ENCODE results near the gene AKT1S1.

Gene AKT1S1

GRCh38 chr19:49840321-49840720, 36.8 kb downstream of the AKT1S1 start:
- no peaks in the 10 kb centered on the region for H3K36me3 ChIP-seq (ENCODE audit: control insufficient read depth, insufficient read depth, low read length)
- H3K27ac ChIP-seq = no peak overlapping the region
- no peak overlapping the region for H3K4me2 ChIP-seq (ENCODE audit: low read length)
- H3K27me3 ChIP-seq (ENCODE audit: control insufficient read depth, insufficient read depth, low read length) = no peaks in the 10 kb centered on the region
- H3K79me2 ChIP-seq = no peaks in the 10 kb centered on the region
- H2AFZ ChIP-seq = no peak overlapping the region
- no peak overlapping the region for H3K9ac ChIP-seq
- TF ChIP-seq CTCF (IDR thresholded peaks at IDR 0.05) = no peak
- H3K9me3 ChIP-seq (ENCODE audit: control insufficient read depth, low read length) = no peaks in the 10 kb centered on the region
- H3K4me3 ChIP-seq (ENCODE audit: low read depth, low read length) = no peak overlapping the region
- no peaks in the 10 kb centered on the region for H3K4me1 ChIP-seq

- no peak overlapping the region for H2AFZ ChIP-seq
- no peaks in the 10 kb centered on the region for H3K36me3 ChIP-seq (ENCODE audit: control insufficient read depth, insufficient read depth, low read length)
- TF ChIP-seq CTCF (IDR thresholded peaks at IDR 0.05) = no peak
- H3K27ac ChIP-seq = no peak overlapping the region
- no peaks in the 10 kb centered on the region for H3K9me3 ChIP-seq (ENCODE audit: control insufficient read depth, low read length)
- H3K79me2 ChIP-seq = no peaks in the 10 kb centered on the region
- no peak overlapping the region for H3K9ac ChIP-seq
- no peaks in the 10 kb centered on the region for H3K27me3 ChIP-seq (ENCODE audit: control insufficient read depth, insufficient read depth, low read length)
- no peak overlapping the region for H3K4me3 ChIP-seq (ENCODE audit: low read depth, low read length)
- no peaks in the 10 kb centered on the region for H3K4me1 ChIP-seq
- H3K4me2 ChIP-seq (ENCODE audit: low read length) = no peak overlapping the region
These were observed 37.4 kb downstream of the AKT1S1 start for GRCh38 chr19:49839713-49840112.

GRCh38 chr19:49838885-49839588, 38.1 kb downstream of the AKT1S1 start:
- no peaks in the 10 kb centered on the region for H3K9me3 ChIP-seq (ENCODE audit: control insufficient read depth, low read length)
- H3K27me3 ChIP-seq (ENCODE audit: control insufficient read depth, insufficient read depth, low read length) = no peaks in the 10 kb centered on the region
- no peaks in the 10 kb centered on the region for H3K79me2 ChIP-seq
- no peak overlapping the region for H3K4me2 ChIP-seq (ENCODE audit: low read length)
- H3K9ac ChIP-seq = no peak overlapping the region
- no peaks in the 10 kb centered on the region for H3K36me3 ChIP-seq (ENCODE audit: control insufficient read depth, insufficient read depth, low read length)
- no peak overlapping the region for H2AFZ ChIP-seq
- TF ChIP-seq CTCF (IDR thresholded peaks at IDR 0.05) = no peak
- H3K27ac ChIP-seq = no peak overlapping the region
- no peaks in the 10 kb centered on the region for H3K4me1 ChIP-seq
- H3K4me3 ChIP-seq (ENCODE audit: low read depth, low read length) = no peak overlapping the region

GRCh38 chr19:49837425-49837824, 39.7 kb downstream of the AKT1S1 start:
- Histone ChIP-seq H3K36me3 (ENCODE audit: control insufficient read depth, insufficient read depth, low read length) (no peaks in the 10 kb centered on the region), H3K4me2 (ENCODE audit: low read length) (no peak overlapping the region), H3K27ac (no peak overlapping the region), H3K4me3 (ENCODE audit: low read depth, low read length) (no peak overlapping the region), H3K9ac (no peak overlapping the region), H3K4me1 (no peaks in the 10 kb centered on the region), H3K79me2 (no peaks in the 10 kb centered on the region), H3K9me3 (ENCODE audit: control insufficient read depth, low read length) (no peaks in the 10 kb centered on the region), H3K27me3 (ENCODE audit: control insufficient read depth, insufficient read depth, low read length) (no peaks in the 10 kb centered on the region), H2AFZ (no peak overlapping the region)
- TF ChIP-seq CTCF (IDR thresholded peaks at IDR 0.05) = no peak

GRCh38 chr19:49837009-49837310, 40.2 kb downstream of the AKT1S1 start:
- Histone ChIP-seq H3K27ac (no peak overlapping the region), H3K79me2 (no peaks in the 10 kb centered on the region), H3K9me3 (ENCODE audit: control insufficient read depth, low read length) (no peaks in the 10 kb centered on the region), H3K9ac (no peak overlapping the region), H2AFZ (no peak overlapping the region), H3K4me3 (ENCODE audit: low read depth, low read length) (no peak overlapping the region), H3K36me3 (ENCODE audit: control insufficient read depth, insufficient read depth, low read length) (no peaks in the 10 kb centered on the region), H3K4me1 (no peaks in the 10 kb centered on the region), H3K27me3 (ENCODE audit: control insufficient read depth, insufficient read depth, low read length) (no peaks in the 10 kb centered on the region), H3K4me2 (ENCODE audit: low read length) (no peak overlapping the region)
- TF ChIP-seq CTCF (IDR thresholded peaks at IDR 0.05) = no peak
